GM19043 (cell line): ENCODE results near the gene NFKBIB.

ENCODE experiments used
- ATAC-seq: cut with Tn5 transposase; IDR thresholded peaks from one replicate; pipeline ENCODE4 v1.9.1; 2021; ENCODE audit warnings: low read depth; ENCODE audit not compliant: unreplicated experiment

The NFKBIB gene

DNA sequence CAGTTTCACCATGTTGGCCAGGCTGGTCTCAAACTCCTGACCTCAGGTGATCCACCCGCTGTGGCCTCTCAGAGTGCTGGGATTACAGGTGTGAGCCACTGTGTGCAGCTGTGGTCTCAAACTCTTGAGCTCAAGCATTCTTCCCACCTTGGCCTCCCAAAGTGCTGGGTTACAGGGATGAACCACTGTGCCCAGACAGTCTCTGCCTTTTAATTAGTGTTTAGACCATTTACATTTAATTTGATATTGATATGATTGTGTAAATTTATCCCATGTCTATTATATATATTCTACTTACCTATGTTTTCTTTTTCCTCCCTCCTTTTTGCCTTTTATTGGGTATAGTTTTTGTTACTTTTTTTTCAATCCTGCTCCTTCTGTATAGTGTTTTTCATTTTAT, 1.9 kb downstream of the NFKBIB start:
- no peak for ATAC-seq

DNA sequence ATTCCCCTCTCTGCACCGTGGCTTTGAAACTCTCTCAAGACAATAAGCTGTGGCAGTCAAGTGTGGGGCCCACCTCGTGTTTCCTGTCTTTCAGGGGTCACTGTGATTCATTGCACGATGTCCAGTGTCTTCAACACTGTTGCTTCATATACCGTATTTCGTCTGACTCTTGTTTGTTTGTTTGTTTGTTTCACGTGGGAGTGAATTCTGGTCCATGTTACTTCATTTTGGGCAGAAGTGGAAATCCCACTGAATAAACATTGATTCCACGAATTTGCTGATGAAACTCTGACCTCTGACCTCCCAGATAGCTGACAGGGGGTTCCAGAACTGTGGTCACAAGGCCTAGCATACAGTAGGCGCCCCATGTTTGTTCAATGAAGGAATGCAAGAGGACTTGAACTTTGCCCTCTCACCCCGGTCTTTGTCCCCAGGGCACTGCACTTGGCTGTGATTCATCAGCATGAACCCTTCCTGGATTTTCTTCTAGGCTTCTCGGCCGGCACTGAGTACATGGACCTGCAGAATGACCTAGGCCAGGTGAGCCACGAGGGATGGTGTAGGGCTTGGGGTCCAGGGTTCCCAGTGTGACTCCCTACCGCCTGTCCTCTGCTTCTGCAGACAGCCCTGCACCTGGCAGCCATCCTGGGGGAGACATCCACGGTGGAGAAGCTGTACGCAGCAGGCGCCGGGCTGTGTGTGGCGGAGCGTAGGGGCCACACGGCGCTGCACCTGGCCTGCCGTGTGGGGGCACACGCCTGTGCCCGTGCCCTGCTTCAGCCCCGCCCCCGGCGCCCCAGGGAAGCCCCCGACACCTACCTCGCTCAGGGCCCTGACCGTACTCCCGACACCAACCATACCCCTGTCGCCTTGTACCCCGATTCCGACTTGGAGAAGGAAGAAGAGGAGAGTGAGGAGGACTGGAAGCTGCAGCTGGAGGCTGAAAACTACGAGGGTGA, 5.1 kb downstream of the NFKBIB start:
- ATAC-seq = no peak

DNA sequence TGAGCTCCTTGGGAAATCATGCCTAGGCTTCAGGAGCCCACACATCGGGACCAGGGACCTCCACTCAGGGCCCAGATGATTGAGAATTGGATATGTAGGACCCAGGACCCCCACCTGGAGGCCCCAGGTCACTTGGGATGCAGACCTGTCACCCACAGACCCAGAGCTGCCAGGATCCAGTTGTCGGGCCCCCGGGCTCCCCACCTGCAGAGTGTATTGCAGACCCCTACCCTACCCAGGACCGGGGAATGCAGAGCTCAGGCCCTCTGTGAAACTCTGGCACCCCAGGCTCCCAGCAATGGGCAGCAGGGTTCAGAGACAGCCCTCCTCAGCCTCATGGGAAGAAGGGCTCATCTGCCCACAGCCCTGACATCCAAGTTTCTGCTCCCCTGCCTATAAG, 5.9 kb downstream of the NFKBIB start:
- ATAC-seq = no peak

DNA sequence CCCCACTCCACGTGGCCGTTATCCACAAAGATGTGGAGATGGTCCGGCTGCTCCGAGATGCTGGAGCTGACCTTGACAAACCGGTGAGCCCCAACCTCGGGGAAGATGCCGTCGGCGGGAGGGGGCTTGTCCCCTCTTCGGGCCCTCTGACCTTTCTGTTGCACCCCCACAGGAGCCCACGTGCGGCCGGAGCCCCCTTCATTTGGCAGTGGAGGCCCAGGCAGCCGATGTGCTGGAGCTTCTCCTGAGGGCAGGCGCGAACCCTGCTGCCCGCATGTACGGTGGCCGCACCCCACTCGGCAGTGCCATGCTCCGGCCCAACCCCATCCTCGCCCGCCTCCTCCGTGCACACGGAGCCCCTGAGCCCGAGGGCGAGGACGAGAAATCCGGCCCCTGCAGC, 7.5 kb downstream of the NFKBIB start:
- no peak for ATAC-seq

DNA sequence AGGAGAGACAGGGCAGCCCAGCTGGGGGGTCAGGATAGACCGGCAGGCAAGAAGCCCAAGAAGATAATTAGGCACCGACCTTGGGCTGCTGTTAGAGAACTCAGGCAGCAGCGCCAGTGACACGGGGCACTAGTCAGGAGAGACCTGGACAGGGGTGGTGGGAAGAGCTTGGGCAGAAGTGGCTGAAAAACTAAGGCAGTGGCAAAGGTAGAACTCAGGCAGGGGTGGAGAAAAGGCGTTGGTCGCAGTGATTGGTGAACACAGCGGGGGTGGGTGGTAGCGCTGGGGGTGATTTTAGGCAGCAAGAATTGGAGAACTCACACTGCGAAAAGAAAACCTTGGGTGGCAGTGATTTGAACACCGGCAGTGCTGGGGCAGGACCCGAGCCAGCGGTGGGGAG, 7.9 kb downstream of the NFKBIB start:
- ATAC-seq = no peak

DNA sequence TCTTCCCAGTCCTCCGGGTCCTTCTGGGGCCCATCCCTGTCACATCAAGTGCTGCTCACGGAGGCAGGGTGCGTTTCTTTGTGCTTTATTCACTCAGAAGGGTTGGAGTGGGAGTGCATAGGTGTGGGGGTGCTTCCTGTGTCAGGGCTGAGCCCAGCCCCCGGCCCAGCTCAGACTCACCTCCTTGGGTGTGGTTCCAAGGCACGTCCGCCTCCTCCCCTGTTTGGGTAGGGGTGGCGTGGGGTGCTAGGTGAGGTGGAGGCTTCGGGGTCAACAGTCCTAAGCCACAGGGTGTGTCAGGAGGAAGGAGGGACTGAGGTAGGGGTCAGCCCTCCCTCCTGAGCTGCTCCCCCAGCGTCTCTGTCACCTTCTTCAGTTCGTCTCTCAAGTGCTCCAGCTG, 9.1 kb downstream of the NFKBIB start:
- ATAC-seq = no peak

DNA sequence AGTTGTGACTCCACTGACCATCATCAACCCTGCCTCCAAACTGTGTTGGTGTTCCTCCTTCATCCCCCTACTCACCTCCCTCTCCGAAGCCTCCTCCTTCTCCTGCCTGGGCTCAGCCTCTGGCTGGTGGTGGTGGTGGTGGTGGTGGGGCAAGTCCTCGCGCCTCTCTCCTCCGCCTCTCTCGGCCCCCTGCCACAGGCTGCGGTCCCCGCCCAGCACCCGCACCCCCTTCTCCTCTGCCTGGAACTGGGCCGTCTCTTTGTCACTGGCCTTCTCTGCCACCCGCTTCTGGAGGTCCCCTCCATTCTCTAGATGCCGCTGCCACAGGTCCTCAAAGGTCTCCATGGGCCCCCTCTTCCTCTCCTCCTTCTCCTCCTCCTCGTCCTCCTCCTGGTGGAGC, 10.7 kb downstream of the NFKBIB start:
- no peak for ATAC-seq

DNA sequence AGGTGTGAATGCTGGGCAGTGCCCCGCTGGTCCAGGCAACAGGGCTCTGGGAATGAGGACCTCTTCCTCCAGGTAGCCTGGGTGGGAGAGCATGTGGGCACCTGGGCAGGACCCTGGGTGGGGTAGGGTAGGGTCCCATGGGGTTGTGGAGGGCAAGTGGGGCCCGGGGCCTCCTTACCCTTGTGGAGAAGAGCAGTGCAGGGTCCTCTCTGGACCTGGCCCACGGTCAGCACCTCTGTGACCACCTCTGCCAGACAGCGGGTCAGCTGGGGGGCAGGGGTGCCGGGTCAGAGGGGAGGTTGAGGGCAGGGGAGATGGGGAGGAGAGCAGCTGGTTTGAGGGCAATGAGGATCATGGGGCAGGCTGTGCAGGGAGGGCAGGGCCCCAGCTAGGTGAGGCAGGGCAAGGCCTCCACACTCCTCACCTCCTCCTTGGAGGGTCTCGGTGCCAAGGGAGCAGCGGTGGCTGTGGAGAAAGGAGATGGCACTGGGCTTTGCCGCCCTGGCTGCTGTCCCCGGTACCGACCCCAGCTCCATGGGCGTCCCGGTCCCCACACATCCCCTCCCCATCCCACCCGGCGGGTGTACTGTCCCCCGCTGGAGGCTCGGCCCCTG, 11.7 kb downstream of the NFKBIB start:
- no peak for ATAC-seq

DNA sequence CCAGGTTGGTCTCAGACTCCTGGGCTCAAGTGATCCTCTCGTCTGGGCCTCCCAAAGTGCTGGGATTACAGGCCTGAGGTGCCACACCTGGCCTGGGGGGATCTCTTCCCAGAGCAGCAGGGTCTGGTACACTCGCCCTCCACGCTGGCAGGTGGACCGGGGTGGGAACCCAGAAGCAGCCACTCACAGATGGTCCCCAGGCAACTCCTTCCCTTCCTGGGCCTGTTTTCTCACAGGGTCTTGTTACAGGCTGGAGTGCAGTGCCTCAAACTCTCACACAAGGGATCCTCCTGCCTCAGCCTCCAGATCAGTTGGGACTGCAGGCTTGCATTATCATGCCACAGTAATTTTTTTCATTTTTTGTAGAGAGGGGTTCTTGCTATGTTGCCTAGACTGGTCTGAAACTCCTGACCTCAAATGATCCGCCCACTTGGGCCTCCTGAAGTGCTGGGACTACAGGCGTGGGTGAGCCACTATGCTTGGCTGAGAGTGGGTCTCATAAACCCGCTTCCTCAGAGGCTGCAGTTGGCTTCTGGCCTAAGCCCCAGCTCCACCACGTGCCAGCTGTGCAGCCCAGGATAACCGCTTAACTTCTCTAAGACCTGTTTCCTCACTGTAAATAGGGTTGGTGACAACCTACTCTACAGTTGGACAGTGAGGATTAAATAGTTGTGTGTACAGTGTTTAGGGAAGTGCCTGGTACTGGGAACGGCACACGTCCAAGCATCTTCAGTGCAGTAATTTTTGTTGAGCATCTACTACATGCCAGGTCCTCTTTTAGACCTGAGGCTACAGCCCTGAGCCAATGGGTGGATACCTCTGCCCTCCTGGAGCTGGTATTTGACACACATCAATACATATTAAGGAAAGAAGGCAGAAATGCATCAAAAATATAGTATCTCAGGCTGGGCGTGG, 13.1 kb downstream of the NFKBIB start:
- ATAC-seq = no peak

DNA sequence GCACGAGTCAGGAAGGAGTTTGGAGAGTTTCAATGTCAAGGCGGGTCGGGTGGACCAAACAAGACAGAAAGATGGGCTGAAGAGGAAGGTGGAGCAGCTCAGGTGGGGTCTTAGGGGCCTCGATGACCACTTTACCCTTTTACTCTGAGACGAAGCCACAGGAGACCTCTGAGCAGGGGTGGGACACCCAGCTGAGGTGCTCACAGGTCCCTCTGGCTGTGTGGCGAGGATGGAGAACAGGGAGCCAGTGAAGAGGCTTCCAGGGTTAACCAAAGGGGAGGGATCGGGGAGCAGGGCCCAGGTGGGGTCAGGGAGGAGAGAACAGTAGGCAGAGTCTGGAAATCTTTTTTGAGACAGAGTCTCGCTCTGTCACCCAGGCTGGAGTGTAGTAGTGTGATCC, 14.2 kb downstream of the NFKBIB start:
- ATAC-seq = no peak

DNA sequence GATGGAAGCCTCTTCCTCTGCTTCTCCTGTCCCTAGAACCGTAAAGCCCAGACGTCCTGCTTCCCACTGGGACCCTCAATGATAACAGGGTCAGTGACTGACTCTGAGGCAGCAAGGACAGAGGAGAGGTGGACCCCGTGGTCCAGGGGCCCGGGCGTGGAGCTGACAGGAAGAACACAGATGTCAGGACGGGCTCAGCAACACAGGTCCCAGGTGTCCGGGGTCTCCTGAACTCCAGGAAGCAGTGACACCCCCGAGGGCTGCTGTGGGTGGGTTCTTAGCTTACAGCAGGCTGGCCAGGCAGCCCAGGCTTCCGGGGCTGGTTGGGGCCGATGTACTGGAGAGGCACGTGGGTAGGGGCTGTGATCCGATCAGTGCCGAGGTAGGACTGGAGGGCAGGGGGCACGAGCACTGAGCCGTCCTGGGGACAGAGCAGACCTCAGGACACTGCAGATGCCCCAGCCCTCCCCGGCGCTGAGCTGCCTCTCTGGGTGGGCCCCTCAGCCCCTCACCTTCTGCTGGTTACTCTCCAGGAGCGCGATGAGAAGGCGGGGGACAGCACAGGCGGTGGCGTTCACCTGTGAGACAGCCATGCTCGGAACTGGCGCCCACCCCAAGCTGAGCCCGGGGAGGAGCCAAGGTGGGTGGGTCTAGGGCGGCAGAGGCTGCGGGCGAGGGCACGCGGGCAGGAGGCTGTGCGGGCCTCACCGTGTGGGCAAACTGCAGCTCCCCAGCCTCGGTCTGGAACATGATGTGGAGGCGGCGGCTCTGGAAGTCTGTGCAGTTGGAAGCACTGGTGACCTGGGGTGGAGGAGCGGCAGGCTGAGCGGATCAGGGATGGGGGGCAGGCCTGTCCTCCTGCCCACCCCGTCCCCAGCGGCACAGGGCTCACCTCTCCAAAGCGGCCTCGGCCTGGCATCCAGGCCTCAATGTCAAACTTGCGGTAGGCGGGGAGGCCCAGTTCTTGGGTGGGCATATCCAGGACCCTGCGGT, 15.9 kb downstream of the NFKBIB start:
- no peak for ATAC-seq

DNA sequence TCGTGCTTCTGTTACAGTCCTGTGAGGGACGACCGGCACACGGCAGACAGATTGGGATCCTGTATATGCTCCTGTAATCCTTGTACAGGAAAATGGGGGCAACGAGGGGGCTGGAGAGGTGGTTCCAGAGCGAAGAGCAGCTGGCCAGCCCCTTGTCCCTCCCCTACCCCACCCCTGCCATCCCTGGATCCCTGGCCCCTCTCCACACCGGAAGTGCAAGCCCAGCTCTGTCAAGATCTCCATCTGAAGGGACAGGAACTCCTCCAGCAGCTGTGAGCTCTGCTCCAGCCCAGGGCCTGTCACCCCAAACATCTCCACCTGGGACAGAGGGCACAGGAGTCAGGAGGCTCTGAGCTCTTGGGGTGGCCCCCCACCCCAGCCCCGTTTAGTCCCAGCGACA, 17.7 kb downstream of the NFKBIB start:
- no peak for ATAC-seq

DNA sequence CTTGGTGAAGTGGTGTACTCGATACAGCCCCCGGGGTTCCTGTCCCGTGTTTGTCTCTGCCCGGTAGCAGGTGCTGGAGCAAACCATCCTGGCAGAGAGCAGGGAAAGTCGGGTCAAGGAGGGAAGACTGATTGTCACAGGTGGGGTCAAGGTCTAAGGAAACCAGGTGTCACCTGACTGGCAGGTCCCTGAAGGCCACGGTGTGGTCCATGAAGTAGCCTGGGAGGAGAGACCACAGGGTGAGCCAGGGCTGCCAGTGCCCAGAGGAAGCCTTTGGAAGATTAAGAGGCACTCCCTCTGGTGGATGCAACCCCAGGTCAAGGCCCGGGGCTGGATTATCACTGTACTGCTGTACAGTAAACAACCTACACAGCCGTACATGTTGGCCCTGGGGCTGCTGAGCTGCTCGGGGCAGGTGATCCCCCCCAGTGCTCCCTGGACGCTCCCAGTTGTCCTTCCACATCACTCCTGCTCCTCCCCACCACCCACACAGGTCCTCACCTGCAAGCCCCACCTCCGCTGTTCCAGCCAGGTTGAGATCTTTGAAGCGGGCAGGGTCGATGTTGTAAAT, 18.2 kb downstream of the NFKBIB start:
- no peak for ATAC-seq

DNA sequence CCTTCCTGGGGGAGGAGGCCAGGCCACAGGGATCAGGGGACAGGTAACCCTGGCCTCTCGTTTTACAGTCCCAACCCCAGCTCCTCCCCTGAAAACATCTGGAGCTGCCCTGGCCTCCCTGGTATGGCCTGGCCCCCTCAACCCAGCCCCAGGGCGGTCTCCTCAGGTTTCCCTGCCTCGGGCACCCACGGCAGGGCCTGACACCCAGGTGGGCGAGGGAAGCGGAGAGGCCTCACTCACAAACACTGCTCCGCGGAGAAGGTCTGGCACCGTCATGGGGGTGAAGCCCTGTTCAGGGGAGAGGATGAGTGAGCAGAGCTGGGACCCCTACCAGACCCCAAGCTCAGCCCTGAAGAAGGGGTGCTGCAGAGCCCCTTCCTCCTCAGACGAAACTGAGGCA, 18.8 kb downstream of the NFKBIB start:
- no peak for ATAC-seq

DNA sequence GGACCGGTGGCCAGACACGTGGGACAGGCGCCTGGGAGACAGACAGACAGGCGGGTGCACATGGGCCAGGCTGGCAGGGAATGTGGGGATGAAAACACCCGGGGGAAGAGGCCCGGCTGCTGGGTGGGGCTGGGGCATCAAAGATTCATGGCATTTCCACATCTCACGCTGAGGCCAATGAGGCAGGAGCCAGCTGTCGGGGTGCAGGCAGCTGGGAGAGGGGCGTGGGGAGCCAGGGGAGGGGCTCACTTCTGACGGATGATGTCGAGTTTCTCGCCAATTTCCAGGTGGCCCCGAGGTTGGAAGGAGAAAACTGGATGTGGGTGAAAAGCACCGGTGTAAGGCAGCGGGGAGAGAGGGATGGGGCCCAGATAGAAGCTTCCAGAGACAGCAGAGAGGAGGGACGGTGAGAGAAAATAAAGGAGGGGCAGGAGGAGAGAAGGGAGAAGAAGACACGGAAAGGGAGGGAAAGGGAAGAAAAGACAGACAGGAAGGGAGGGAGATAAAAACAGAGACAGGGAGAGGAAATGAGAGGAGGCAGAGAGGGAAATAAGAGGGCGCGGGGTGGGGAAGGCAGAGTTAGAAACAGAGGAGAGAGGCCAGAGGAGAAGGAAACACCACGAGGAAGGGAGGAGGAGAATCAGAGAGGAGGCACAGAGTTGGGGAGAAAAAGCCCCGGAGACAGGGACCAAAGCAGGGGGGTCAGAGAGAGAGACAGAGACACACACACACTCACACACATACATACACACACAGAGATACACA, 20.2 kb downstream of the NFKBIB start:
- ATAC-seq = no peak

DNA sequence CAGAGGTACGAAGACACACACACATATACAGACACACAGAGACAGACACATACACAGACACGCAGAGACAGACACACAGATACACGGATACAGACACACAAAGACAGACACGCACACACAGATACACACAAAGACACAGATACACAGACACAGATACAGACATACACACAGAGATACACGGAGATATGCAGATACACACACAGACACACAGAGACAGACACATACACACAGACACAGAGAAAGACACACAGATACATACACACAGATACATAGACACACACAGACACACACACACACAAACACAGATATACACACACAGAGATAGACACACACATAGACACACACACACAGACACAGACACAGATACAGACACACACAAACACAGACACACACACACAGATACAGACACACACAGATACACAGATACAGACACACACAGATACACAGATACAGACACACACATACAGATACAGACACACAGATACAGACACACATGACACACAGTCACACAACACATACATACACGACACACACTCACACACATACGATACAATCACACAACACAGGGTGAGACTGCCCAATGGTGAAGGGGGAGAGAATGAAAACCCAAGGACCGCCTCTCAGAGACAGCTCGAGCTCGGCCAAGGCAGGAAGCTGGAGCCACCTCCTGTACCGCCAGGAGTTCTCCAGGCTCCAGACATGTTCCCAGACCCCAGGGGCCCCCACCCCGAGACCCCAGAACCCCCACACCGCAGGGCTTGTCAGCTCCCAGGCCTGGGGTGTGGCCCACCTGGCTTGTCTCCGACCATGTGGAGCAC, 21.0 kb downstream of the NFKBIB start:
- ATAC-seq = no peak

DNA sequence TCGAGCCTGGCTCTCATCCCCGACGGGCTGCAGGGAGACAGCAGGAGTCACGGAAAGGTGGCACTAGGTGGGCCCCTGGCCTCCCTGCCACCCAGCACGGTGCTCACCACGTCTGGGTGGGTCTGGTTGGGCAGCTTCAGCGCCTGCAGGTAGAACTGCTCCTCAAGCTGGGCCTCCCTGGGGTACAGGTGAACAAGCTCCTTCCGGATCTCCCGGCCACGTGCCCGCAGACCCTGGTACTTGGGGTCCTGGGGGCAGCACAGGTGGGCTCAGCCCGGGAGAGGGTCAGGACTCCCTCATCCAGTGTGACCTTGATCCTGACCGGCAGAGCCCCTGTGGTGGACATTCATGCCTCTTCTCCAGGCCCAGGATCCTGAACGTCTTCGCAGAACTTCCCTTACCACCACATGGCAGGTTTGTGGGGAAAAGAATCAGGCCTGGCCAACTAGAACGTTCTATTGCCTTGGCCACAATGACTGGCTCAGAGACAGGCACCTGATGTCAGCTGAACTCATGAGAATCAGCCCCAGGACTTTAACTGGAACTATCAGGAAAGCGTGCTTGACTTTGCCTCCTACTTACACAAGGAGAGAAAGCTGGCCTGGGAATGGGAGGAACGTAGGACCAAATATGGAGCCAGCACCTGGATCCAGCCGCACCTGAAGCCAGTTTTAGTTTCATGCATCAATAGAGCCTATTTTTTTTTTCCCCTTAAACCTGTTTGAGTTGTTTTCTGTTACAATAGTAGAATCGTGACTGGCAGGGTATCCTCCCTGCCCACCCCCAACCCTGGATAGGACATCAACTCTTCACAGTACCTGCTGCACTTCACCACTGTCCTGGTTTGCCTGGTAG, 21.9 kb downstream of the NFKBIB start:
- no peak for ATAC-seq
